ENCODE data around the gene PDE4D. TPM values are rescaled to one million over a fixed set of nuclear protein-coding genes. Genes with fewer than 3 reads are reported as not detected.

The PDE4D gene
- total RNA-seq, 5 donors from 2014 or later (not counting 1 experiment from before 2014, with no cell fraction given): 45.1 to 136 (median 64.9) TPM

GRCh38 chr5:59356813-59357380 is 536.6 kb downstream of the PDE4D start:
- peak in 9 of 35 experiments; percentile 0 to 39 (median 8) for DNase-seq
- Histone ChIP-seq H3K27me3 (replicated peaks in 1 of 2; ENCODE audit: control insufficient read depth in 2 of 2, extremely low read depth in 1 of 2, insufficient read depth in 2 of 2, low read length in 1 of 2) (peaks cover 0 to 3% of the 10 kb centered on the region in 2 experiments), H3K27ac (ENCODE audit: low read length) (no peak overlapping the region), H3K36me3 (ENCODE audit: control insufficient read depth in 2 of 2, extremely low read depth in 1 of 2, insufficient read depth in 1 of 2, low read length in 1 of 2) (no peaks in the 10 kb centered on the region), H3K4me1 (ENCODE audit: control insufficient read depth in 1 of 2, extremely low read depth in 1 of 2, insufficient read depth in 2 of 2, low read length in 2 of 2) (peaks cover 0 to 4% of the 10 kb centered on the region in 2 experiments), H3K9me3 (no peaks in the 10 kb centered on the region), H3K4me3 (ENCODE audit: control insufficient read depth in 1 of 2, extremely low read depth in 1 of 2, low read length in 1 of 2) (no peak overlapping the region)
- WGBS (ENCODE audit: insufficient coverage): 63% methylated on average over 7 of the region's 12 CpGs
- Mint-ChIP-seq H3K36me3 (no peaks in the 10 kb centered on the region), H3K27me3 (peaks cover 20 to 23% of the 10 kb centered on the region in 2 donors), H3K9me3 (no peaks in the 10 kb centered on the region), H3K27ac (no peak overlapping the region), H3K4me1 (no peaks in the 10 kb centered on the region), H3K4me3 (no peak overlapping the region)
- ATAC-seq (replicated peaks in 1 of 4): peak in 2 of 4 experiments; percentile 11 to 55
- ChIA-PET POLR2A (no interaction called here), CTCF (no interaction called here)

GRCh38 chr5:59354811-59355210 is 538.7 kb downstream of the PDE4D start:
- no peak overlapping the region for H3K4me3 Mint-ChIP-seq
- no peaks in the 10 kb centered on the region for H3K36me3 Mint-ChIP-seq
- H3K27me3 Mint-ChIP-seq: peaks cover 16 to 25% of the 10 kb centered on the region in 2 donors
- H3K4me1 ChIP-seq (ENCODE audit: control insufficient read depth in 1 of 2, extremely low read depth in 1 of 2, insufficient read depth in 2 of 2, low read length in 2 of 2): peaks cover 0 to 4% of the 10 kb centered on the region in 2 experiments
- no peaks in the 10 kb centered on the region for H3K36me3 ChIP-seq (ENCODE audit: control insufficient read depth in 2 of 2, extremely low read depth in 1 of 2, insufficient read depth in 1 of 2, low read length in 1 of 2)
- H3K27me3 ChIP-seq (replicated peaks in 1 of 2; ENCODE audit: control insufficient read depth in 2 of 2, extremely low read depth in 1 of 2, insufficient read depth in 2 of 2, low read length in 1 of 2): peaks cover 0 to 3% of the 10 kb centered on the region in 2 experiments
- no peaks in the 10 kb centered on the region for H3K9me3 ChIP-seq
- no peak for DNase-seq
- no peak overlapping the region for H3K4me3 ChIP-seq (ENCODE audit: control insufficient read depth in 1 of 2, extremely low read depth in 1 of 2, low read length in 1 of 2)
- CTCF ChIA-PET: interaction anchor here (0.6 to 1.0 kb wide), 3 partner anchors 14 to 166 kb away, joined by 3 to 4 read pairs (median 3); no protein-coding TSS in a partner anchor
- H3K27ac Mint-ChIP-seq: no peak overlapping the region
- ATAC-seq (replicated peaks in 1 of 4): no peak
- H3K4me1 Mint-ChIP-seq: no peaks in the 10 kb centered on the region
- POLR2A ChIA-PET: no interaction called here
- H3K27ac ChIP-seq (ENCODE audit: low read length): no peak overlapping the region
- no peaks in the 10 kb centered on the region for H3K9me3 Mint-ChIP-seq
- no CpG with 5 or more reads among the region's 1 CpG for WGBS (ENCODE audit: insufficient coverage)

- no peaks in the 10 kb centered on the region for H3K9me3 ChIP-seq
- Mint-ChIP-seq H3K27me3 (peaks cover 16 to 25% of the 10 kb centered on the region in 2 donors), H3K4me3 (no peak overlapping the region), H3K9me3 (no peaks in the 10 kb centered on the region), H3K4me1 (no peaks in the 10 kb centered on the region), H3K36me3 (no peaks in the 10 kb centered on the region), H3K27ac (no peak overlapping the region)
- no peak for DNase-seq
- H3K36me3 ChIP-seq (ENCODE audit: control insufficient read depth in 2 of 2, extremely low read depth in 1 of 2, insufficient read depth in 1 of 2, low read length in 1 of 2): no peaks in the 10 kb centered on the region
- no peak for ATAC-seq (replicated peaks in 1 of 4)
- no peak overlapping the region for H3K27ac ChIP-seq (ENCODE audit: low read length)
- no CpG with 5 or more reads among the region's 5 CpGs for WGBS (ENCODE audit: insufficient coverage)
- H3K27me3 ChIP-seq (replicated peaks in 1 of 2; ENCODE audit: control insufficient read depth in 2 of 2, extremely low read depth in 1 of 2, insufficient read depth in 2 of 2, low read length in 1 of 2): peaks cover 0 to 3% of the 10 kb centered on the region in 2 experiments
- H3K4me1 ChIP-seq (ENCODE audit: control insufficient read depth in 1 of 2, extremely low read depth in 1 of 2, insufficient read depth in 2 of 2, low read length in 2 of 2): peaks cover 0 to 4% of the 10 kb centered on the region in 2 experiments
- H3K4me3 ChIP-seq (ENCODE audit: control insufficient read depth in 1 of 2, extremely low read depth in 1 of 2, low read length in 1 of 2): no peak overlapping the region
- ChIA-PET CTCF (interaction anchor here in 1 of 2 donors (0.9 kb wide), 1 partner anchor 12 kb away, joined by 3 read pairs; no protein-coding TSS in a partner anchor), POLR2A (no interaction called here)
Observed at GRCh38 chr5:59354274-59354673, 539.3 kb downstream of the PDE4D start.

- H3K9me3 Mint-ChIP-seq: no peaks in the 10 kb centered on the region
- no peak overlapping the region for H3K27ac ChIP-seq (ENCODE audit: low read length)
- WGBS (ENCODE audit: insufficient coverage): no CpG with 5 or more reads among the region's 4 CpGs
- no peaks in the 10 kb centered on the region for H3K27me3 ChIP-seq (replicated peaks in 1 of 2; ENCODE audit: control insufficient read depth in 2 of 2, extremely low read depth in 1 of 2, insufficient read depth in 2 of 2, low read length in 1 of 2)
- no peaks in the 10 kb centered on the region for H3K36me3 ChIP-seq (ENCODE audit: control insufficient read depth in 2 of 2, extremely low read depth in 1 of 2, insufficient read depth in 1 of 2, low read length in 1 of 2)
- no peak for DNase-seq
- no peak overlapping the region for H3K4me3 ChIP-seq (ENCODE audit: control insufficient read depth in 1 of 2, extremely low read depth in 1 of 2, low read length in 1 of 2)
- H3K9me3 ChIP-seq: no peaks in the 10 kb centered on the region
- H3K4me1 ChIP-seq (ENCODE audit: control insufficient read depth in 1 of 2, extremely low read depth in 1 of 2, insufficient read depth in 2 of 2, low read length in 2 of 2): no peaks in the 10 kb centered on the region
- no peak overlapping the region for H3K4me3 Mint-ChIP-seq
- ATAC-seq (replicated peaks in 1 of 4): no peak
- H3K27me3 Mint-ChIP-seq: peaks cover 4 to 17% of the 10 kb centered on the region in 2 donors
- H3K27ac Mint-ChIP-seq: no peak overlapping the region
- H3K4me1 Mint-ChIP-seq: no peaks in the 10 kb centered on the region
- ChIA-PET POLR2A (no interaction called here), CTCF (interaction anchor here (1.0 to 1.5 kb wide), 3 partner anchors 8 to 14 kb away, joined by 3 to 4 read pairs (median 3); no protein-coding TSS in a partner anchor)
- no peaks in the 10 kb centered on the region for H3K36me3 Mint-ChIP-seq
Observed at GRCh38 chr5:59351076-59351794, 542.3 kb downstream of the PDE4D start.

- no peaks in the 10 kb centered on the region for H3K36me3 Mint-ChIP-seq
- Histone ChIP-seq H3K36me3 (ENCODE audit: control insufficient read depth in 2 of 2, extremely low read depth in 1 of 2, insufficient read depth in 1 of 2, low read length in 1 of 2) (no peaks in the 10 kb centered on the region), H3K4me1 (ENCODE audit: control insufficient read depth in 1 of 2, extremely low read depth in 1 of 2, insufficient read depth in 2 of 2, low read length in 2 of 2) (no peaks in the 10 kb centered on the region), H3K9me3 (no peaks in the 10 kb centered on the region), H3K4me3 (ENCODE audit: control insufficient read depth in 1 of 2, extremely low read depth in 1 of 2, low read length in 1 of 2) (no peak overlapping the region), H3K27ac (ENCODE audit: low read length) (no peak overlapping the region), H3K27me3 (replicated peaks in 1 of 2; ENCODE audit: control insufficient read depth in 2 of 2, extremely low read depth in 1 of 2, insufficient read depth in 2 of 2, low read length in 1 of 2) (no peaks in the 10 kb centered on the region)
- no peaks in the 10 kb centered on the region for H3K9me3 Mint-ChIP-seq
- ChIA-PET CTCF (interaction anchor here (0.6 to 1.1 kb wide), 4 partner anchors 17 to 436 kb away, joined by 4 to 8 read pairs (median 6); no protein-coding TSS in a partner anchor), POLR2A (no interaction called here)
- ATAC-seq (replicated peaks in 1 of 4): no peak
- H3K4me1 Mint-ChIP-seq: no peaks in the 10 kb centered on the region
- no peak overlapping the region for H3K4me3 Mint-ChIP-seq
- H3K27me3 Mint-ChIP-seq: peaks cover 4 to 21% of the 10 kb centered on the region in 2 donors
- no peak for DNase-seq
- no peak overlapping the region for H3K27ac Mint-ChIP-seq
Observed at GRCh38 chr5:59348189-59348588, 545.3 kb downstream of the PDE4D start.

GRCh38 chr5:59346982-59347381 is 546.5 kb downstream of the PDE4D start:
- peaks cover 0 to 4% of the 10 kb centered on the region in 2 experiments for H3K4me1 ChIP-seq (ENCODE audit: control insufficient read depth in 1 of 2, extremely low read depth in 1 of 2, insufficient read depth in 2 of 2, low read length in 2 of 2)
- no CpG with 5 or more reads among the region's 1 CpG for WGBS (ENCODE audit: insufficient coverage)
- H3K27me3 Mint-ChIP-seq: peaks cover 4 to 14% of the 10 kb centered on the region in 2 donors
- no peaks in the 10 kb centered on the region for H3K36me3 ChIP-seq (ENCODE audit: control insufficient read depth in 2 of 2, extremely low read depth in 1 of 2, insufficient read depth in 1 of 2, low read length in 1 of 2)
- ChIA-PET POLR2A (no interaction called here), CTCF (no interaction called here)
- ATAC-seq (replicated peaks in 1 of 4) (no peak), DNase-seq (no peak)
- H3K9me3 Mint-ChIP-seq: no peaks in the 10 kb centered on the region
- no peak overlapping the region for H3K27ac ChIP-seq (ENCODE audit: low read length)
- H3K9me3 ChIP-seq: no peaks in the 10 kb centered on the region
- H3K4me3 ChIP-seq (ENCODE audit: control insufficient read depth in 1 of 2, extremely low read depth in 1 of 2, low read length in 1 of 2): no peak overlapping the region
- no peaks in the 10 kb centered on the region for H3K36me3 Mint-ChIP-seq
- no peaks in the 10 kb centered on the region for H3K27me3 ChIP-seq (replicated peaks in 1 of 2; ENCODE audit: control insufficient read depth in 2 of 2, extremely low read depth in 1 of 2, insufficient read depth in 2 of 2, low read length in 1 of 2)
- no peak overlapping the region for H3K27ac Mint-ChIP-seq
- peaks cover 0 to 7% (median 0%) of the 10 kb centered on the region in 3 donors for H3K4me1 Mint-ChIP-seq
- no peak overlapping the region for H3K4me3 Mint-ChIP-seq
